Stimulated activated naive CD4-positive, alpha-beta T cell treated with Interleukin-2 at 50 U/mL for 16 hours (primary cell): ENCODE data around the gene FMN2.
"Not testable (repeated sequence)": the region's sequence is repeated elsewhere in the genome, so short reads cannot be mapped to it uniquely, and the experiment has no call there.

Experiments used
- DNase-seq: peaks from one replicate; lab custom pipeline; 2025; lab: John Stamatoyannopoulos, UW

The FMN2 gene

DNA sequence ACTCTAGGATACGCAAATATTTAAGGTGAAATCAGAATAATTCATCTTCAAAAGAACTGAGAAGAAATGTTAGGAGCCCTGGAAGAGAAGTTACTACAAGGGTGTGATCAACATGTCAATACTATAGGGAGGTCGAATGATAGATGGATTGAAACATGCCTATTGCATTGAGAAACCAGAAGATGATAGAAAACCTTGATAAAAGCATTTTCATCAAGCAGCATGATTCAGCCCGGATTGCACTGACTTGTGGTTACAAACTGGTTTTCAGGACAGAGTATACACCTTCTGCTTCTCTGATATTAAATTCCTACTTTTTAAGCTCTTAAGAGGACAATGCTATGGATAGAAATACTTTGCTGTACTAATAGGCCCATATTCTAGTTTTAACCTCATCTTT lies 164.2 kb downstream of the FMN2 start:
- no peak for DNase-seq

DNA sequence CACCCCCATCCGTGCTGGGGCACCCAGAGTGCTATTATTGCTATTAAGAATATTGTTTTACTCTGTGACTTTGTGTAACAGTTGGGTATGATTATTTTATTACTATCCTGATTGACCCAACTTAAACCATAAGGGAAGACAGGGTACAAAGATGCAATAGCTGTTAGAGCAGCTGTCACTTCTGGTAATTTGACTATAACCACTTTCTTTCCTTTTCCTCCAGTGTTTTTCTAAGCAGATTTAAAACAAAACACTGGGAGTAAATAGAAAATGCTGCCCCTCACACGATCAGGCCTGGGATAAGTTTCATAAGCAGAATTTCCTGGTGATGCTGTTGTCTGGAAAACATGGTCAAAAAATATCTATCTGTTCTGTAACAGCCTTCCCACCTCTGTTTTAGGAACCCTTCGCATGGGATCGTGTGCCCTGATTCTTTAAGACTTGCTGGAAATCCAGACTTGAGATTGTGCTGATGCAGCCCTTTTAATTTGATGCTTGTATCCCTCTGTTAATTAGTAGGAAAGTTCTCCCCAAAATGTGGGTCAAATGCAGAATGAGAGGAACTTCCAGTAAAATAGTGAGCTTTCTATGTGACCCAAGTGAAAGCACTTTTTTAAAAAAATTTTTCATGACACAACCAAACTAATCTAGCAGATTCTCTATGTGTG lies 165.3 kb downstream of the FMN2 start:
- no peak for DNase-seq

DNA sequence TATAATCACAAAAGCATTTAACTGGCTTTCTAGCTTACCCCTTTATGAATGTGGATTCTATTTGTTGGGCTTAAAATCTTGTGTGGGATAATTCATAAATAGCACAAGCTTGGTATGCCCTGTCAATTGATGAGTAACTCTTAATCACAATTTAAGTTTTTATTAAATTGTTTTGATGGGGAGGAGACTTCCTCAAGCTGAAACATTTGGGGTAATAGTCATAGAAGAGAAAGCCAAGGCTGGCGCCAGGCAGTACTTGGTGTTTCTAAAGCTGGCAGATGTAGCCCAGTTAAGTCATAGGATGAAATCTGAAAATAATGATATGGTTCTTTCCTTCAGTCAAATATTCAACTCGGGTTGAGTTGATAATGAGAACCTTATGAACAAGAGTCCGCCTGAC lies 167.2 kb downstream of the FMN2 start:
- DNase-seq, result no peak

DNA sequence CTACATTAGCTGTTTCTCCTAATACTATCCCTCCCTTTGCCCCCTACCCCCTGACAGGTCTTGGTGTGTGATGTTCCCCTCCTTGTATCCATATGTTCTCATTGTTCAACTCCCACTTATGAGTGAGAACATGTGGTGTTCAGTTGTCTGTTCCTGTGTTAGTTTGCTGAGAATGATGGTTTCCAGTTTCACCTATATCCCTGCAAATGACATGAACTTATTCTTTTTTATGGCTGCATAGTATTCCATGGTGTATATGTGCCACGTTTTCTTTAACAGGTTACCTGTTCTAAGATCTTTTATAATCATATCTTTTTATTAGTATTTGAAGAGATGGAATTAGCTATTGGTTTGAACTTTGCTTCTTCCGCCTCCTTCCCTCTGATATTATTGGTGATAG lies 172.8 kb downstream of the FMN2 start:
- DNase-seq, result not testable (repeated sequence)

DNA sequence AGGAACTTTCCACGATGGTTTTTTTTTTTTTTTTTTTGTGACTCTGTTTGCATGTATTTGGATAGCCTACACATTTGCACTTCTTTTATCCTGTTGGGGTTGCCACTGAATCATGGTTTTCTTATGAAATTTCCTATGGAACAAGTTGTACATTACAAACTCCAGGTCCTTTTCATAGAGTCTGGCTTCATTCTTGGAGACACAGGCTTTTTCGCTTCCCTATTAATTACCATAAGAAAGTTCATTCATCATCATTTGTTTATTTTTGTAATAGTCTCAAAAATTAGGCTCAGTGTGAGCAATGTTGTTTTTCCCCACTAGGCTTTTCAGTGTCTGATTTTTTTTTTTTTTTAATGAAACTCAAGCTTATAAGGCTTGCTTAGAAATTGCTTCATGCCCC lies 179.4 kb downstream of the FMN2 start:
- DNase-seq, result no peak

DNA sequence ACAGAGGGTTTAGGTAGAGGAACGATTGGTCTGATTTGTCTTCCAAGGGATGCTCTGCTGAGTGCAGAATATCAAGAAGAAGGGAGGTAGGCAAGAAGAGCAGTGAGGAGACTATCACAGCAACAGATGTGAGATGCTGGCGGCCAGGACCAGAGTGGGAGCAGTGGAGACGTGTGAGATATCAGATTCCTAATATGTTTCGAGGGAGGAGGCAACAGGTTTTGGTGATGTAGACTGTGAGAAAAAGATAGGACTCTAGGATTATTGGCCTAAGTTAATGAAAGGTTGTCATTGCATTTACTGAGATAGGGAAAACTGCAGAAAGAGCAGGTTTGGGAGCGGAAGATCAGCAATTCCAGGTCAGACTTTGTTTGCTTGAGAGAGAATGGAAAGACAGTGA lies 182.9 kb downstream of the FMN2 start:
- no peak for DNase-seq

DNA sequence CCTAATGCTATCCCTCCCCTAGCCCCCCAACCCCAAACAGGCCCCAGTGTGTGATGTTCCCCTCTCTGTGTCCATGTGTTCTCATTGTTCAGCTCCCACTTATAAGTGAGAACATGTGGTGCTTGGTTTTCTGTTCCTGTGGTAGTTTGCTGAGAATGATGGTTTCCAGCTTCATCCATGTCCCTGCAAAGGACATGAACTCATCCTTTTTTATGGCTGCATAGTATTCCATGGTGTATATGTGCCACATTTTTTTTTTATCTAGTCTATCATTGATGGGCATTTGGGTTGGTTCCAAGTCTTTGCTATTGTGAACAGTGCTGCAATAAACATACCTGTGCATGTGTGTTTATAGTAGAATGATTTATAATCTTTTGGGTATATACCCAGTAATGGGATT lies 183.5 kb downstream of the FMN2 start:
- DNase-seq, result not testable (repeated sequence)

DNA sequence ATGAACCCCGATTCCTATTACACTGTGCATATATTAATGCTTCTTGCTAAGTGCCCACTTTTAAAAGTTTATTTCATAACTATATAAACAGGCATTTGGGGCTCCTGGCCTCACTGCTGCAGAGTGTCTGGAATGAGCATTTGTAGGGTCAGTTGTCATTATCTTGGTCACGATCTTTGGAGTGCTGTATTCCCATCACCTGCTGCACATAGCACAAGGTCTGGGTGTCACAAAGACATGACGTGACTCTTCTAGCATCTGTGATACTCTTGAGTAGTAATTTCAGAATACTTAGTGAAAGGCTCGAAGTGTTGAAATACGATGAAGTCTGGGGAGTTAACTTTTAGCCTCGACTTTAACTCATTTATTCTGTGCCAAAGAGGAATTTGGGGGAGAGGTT lies 186.4 kb downstream of the FMN2 start:
- DNase-seq, result no peak

DNA sequence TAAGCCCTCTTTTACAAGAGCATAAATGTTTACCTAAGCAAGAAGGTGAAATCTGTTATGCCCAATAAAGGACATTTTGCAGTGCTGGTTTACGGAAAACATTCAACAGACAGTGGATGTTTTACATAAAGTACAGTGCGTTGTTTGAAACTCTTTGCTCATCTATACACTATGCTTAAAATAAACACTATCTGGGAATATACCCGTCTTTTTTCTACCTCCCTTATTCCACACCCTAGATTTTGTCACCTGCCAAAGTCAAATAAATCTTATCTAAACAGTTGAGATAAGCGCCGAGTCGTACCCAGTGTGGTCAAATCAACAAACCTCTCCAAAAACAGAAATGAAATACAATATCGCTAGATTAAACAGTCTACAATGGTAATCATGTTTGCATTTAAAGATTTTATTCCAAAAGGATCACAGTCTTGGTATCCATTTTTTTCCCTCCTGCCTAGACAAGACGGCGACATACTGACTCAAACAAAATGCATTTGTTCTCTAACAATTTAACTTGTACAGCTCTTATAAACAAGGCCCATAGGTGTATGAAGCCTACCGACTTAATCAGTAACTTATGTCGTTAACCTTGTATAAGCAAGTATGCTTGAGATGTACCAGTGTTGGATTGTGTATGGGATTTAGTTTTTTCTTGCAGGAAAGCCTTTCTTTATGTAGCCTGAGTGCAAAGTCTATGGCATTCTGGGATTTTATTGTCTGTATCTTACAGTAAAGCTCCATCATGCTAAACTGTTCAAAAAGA lies 189.1 kb downstream of the FMN2 start:
- no peak for DNase-seq

DNA sequence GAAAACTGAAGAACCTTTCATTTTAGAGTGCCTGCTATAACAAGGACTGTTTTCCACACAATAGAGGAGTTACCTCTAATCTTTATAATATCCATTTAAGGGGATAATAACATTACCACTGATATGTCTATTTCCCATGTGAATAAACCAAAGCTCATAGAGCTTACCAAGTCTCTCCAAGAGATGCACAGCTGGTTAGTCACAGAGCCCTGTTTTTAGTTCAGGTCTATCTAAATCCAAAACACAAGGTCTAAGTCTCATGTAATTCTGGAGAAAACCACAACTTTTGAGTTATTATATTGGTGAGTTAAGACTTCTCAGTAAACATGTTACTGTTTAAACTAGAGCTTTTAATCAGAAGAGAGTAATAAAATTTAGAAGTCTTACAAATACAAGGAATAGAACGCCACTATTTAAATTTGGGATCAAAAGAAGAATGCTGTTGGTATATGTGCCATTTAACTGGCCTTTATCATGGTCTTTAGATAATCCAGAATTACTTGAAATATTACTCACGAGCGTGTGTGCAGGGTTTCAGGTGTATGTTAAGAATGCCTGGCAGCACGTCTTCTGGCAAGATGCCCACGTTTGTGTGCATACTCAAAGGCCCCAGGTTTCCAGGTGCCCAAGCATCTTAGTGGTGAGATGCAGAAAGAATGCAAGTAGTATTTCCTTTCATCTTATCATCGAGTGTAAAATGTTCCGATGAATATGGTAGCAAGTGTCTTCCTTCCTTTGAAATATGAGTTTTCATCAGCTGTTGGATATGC lies 190.6 kb downstream of the FMN2 start:
- no peak for DNase-seq

DNA sequence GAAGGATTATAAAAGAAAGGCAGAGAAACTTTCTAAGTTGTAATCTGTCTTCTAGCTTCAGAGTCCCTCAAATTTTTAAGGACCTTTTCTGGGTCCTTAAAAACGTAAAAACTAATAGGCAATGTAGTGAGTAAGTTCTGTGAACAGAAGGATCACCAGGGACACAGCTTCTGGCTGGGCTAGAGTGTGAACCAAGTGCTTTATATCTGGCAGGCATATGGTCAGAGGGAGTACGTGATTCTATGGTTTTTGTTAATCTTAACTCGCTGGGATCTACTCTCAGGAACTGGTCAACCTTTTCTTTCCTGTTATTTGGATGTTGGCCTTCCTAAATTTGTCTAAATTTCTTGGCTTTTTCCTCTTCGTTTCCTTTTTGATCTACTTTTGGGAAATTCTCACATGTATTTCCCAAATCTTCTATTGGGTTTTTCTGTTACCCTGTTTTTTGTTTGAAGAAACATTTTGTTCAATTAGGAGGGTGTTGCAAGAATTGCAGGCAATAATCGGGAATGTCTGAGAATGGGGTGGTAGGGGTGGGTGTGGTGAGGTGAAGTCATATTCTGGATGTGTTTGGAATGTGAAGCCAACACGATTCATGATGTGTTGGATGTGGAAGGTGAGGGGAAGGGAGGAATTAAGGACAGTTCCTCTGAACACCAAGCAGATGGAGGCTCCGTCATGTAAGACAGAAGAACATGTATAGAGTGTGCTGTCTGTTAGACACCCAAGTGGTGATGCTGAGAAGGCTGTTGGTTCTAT lies 193.2 kb downstream of the FMN2 start:
- DNase-seq, result no peak

DNA sequence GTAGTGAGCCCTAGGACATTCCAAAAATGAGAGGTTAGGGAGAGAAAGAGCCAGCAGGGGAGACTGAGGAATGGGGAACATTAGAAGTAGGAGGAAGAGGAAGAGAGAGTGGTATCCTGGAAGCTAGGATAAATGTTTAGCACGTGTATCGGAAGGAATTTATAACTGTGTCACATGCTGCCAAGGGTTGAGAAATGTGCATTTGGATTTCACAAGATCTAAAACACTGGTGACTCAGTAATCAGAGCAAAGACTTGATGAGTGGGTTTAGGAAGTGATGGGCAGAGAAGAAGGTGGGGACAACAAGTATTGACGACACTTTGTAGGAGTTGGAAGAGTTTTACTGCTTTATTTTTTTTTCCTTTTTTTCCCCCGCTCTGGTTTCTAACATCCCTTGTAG lies 193.9 kb downstream of the FMN2 start:
- no peak for DNase-seq

DNA sequence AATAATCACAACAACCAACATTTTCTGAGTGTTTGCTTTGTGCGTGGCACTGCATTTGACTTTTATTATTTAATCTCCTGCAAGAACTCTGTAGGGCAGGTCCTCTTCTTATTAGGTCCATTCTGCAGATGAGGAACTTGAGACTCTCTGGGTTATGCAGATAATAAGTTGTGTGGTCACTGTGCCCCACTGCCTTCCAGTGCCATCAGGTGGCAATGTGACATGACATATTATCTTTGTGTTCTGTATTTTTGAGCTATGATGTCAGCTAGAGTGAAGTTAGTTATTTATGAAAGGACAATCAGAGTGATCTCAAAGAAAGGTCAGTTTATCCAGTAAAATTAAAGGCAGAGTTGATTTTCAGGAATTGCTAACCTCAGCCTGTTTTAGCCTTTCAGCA lies 196.0 kb downstream of the FMN2 start:
- DNase-seq, result no peak

DNA sequence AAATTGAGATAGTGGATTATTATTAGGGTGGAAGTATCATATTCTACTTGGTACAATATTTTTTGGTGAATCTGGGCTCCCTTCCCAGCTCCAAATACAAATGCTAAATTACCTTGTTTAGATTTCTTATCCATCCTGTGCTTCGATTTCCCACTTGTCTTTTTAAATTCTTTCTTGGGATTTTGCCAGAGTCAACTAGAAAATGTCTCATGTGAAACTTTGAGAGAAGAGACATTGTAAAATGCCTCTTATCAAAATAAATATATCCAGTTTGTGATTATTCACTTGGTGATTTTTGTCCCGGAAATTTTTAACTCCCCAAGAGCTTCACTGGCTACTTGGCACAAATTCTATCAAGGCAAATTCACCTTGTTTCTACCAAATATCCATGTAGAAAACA lies 202.0 kb downstream of the FMN2 start:
- DNase-seq, result no peak

DNA sequence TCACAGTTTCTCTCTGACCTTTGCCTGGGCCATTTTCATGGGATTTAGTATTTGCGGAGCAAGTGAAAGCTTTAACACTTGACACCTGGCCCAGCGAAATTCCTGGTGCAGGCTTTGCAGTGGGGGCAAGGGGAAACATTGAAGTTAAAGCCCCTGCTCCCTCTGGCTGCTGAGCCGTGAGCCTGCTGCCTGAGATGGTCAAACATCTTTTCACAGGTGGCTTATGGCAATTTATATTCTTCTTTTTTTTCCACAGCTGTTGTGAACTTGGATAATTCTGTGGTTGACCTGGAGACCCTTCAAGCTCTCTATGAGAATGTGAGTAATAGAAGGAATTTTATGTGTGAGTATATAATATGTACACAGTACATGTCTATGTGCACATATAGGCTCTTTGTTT lies 202.9 kb downstream of the FMN2 start:
- no peak for DNase-seq

DNA sequence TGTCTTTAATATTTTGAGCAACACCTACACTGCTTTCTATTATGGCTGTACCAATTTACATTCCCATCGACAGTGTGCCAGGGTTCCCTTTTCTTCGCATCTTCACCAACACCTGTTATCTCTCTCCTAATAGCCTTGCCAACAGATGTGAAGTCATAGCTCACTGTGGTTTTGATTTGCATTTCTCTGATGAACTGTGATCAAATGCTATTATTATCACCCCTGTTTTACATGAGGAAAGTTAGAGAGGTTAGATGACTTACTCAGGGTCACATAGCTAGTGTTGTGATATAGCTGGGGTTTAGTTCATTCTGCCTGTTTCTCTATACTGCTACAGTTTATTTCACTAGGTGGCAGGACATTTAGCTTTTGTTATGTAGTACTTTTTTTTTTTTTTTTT lies 204.1 kb downstream of the FMN2 start:
- DNase-seq, result no peak

DNA sequence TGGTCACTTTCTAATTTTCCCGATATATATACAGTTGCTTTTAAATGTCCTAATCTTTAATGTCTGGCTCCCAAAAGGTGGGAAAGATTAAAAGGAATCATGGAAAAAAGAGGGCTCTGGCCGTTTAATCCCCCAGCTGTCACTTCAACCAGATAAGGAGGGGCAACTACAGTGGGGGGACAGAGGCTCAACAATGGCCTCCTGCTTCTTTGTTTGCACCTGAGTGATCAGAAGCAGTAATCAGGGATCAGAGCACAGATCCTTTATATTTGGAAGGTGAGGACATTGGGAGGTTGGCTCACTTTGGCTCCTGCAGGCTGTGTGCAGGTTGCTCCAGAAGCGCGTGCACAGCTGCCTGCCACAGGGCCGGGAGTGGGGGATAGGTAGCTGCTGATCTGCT lies 212.8 kb downstream of the FMN2 start:
- DNase-seq, result no peak

DNA sequence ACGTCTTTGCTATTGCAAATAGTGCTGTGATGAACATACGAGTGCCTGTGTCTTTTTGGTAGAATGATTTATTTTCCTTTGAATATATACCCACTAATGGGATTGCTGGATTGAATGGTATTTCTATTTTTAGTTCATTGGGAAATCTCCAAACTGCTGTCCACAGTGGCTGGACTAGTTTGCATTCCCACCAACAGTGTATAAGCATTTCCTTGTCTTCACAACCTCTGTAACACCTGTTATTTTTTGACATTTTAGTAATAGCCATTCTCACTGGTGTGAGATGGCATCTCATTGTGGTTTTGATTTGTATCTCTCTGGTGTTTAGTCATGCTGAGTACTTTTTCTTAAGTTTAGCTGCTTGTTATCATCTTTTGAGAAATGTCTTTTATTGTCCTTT lies 215.0 kb downstream of the FMN2 start:
- DNase-seq, result no peak

DNA sequence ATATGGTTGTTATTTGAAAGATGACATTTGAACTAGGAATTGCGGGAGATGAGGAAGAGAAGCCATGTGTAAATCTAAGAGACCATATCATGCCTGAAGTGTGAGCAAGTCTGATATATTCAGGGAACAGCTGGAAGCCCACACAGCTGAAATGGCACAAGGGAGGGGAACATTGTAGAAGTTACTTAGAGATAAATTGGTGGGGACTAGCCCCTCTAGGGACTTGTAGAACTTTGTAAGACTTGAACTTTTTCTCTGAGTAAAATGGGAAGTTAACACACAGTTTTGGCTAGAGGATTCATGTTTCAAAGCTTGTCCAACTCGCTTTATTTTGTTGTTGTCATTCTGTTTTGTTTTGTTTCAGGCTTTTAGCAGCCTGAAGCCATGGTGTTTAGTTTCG lies 216.4 kb downstream of the FMN2 start:
- no peak for DNase-seq

DNA sequence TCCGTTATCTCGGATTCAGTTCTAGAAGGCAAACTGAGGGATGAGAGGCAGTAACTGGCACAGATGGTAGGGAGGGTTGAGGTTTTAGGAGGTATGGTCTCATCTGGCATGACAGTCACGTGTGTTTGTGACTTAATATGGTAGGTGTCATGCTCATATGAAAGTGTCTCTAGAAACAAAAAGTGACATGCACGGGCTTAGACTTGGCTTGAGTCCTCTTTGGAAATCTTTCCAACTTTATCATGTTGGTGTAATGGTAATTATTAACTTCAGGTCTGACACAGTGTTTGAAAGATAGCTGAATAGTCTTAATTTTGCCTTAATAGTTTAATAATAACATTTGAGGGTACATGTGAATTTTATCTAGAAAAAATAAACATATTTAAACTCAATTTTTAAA lies 218.1 kb downstream of the FMN2 start:
- DNase-seq, result no peak

DNA sequence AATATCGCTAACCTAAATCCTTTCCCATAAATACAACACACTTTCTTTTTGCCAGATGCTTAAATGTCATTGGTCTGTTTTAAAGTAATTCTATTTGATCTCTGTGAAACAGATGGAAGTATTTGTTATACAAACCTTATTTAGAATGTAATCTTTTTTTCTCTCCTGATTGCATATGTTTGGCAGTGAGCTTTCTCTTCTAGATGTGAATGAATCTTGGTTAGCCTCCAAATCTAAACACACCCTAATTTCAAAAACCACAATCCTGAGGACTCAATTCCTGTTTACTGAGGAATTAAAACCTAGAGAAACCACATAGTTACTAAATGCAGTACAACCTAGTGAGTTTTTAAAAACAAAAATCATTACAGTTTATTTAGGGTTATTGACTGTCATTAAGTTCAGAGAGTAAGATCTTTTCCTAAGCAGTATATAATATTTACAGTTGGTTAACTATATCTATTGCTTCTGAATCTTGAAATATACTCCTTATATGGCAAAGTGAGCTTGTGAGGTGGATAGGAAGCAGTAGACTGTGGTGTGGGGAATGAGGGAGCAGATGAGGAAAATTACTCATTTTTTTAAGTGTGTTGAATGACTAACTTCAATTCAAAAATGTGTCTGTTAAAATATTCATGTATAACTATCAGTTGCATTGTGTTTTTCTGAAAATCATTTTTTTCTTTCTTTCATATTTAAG lies 218.7 kb downstream of the FMN2 start:
- no peak for DNase-seq

DNA sequence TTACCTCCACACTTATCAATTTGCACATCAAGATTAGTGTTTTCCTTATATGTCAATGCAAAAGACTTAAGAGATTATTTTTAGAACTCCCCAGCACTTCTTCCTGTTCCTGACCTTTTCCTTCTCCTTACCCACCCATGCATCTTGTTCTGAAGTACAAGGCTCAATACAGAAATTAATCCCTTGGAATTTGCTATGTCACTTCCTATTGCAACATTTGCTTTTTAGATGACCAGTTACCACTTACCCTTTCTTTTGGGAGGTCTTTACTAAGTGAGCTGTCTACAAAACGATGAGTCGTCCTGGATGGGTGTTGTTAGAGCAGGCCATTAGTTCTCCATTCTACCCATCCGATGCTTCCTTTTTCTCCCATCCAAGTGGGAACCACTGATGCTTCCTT lies 221.2 kb downstream of the FMN2 start:
- DNase-seq, result no peak
